IMR-90 (cell line): ENCODE measurements around the gene PLCH1. TPM values are rescaled to one million over a fixed set of nuclear protein-coding genes. Genes with fewer than 3 reads are reported as not detected.

ENCODE experiments used
- ATAC-seq: fragments of 200-7000 bp; cut with Tn5 transposase; 2 replicates; pipeline ENCODE4 v1.9.1; 2020; ENCODE audit warnings: low read depth, mild to moderate bottlenecking, moderate library complexity
- BruUV-seq: library from RNA; stranded (reverse); fragments of 400-500 nt; replicated peaks from 2 replicates; lab custom pipeline; 2021; lab: Mats Ljungman, UMichigan
- CTCF ChIA-PET: fragments of 300-600 bp; formaldehyde crosslinking; extraction: SDS; loops from one replicate; lab custom pipeline; 2021; ENCODE audit warnings: antibody characterized with exemption; lab: Yijun Ruan, JAX
- POLR2A ChIA-PET: fragments of 300-600 bp; sonication (Branson Sonifier 250); formaldehyde crosslinking; loops from one replicate; lab custom pipeline; 2022; ENCODE audit warnings: antibody characterized with exemption; ENCODE audit not compliant: unreplicated experiment; lab: Charles Lee
- DNase-seq: peaks from one replicate; pipeline ENCODE4 v3.0.0; 2013
- H2AFZ ChIP-seq: replicated peaks from 2 replicates; pipeline ENCODE3; 2013; ENCODE audit warnings: low read length, mild to moderate bottlenecking; ENCODE audit not compliant: poor library complexity
- H2AK5ac ChIP-seq: 2 replicates; pipeline ENCODE4 v1.6.1; 2013; ENCODE audit warnings: low read depth, low read length, inconsistent platforms
- H2AK9ac ChIP-seq: replicated peaks from 2 replicates; pipeline ENCODE3; 2013; ENCODE audit warnings: mild to moderate bottlenecking, low read depth, low read length, moderate library complexity; ENCODE audit not compliant: poor library complexity
- H2BK120ac ChIP-seq: 2 replicates; pipeline ENCODE4 v1.6.1; 2013; ENCODE audit warnings: low read depth, low read length, inconsistent platforms
- H2BK15ac ChIP-seq: 3 replicates; pipeline ENCODE4 v1.6.1; 2013; ENCODE audit warnings: low read depth, low read length, inconsistent platforms
- H2BK20ac ChIP-seq: 2 replicates; pipeline ENCODE4 v1.6.1; 2013; ENCODE audit warnings: low read depth, mild to moderate bottlenecking, inconsistent platforms, low read length, moderate library complexity
- H2BK5ac ChIP-seq: 2 replicates; pipeline ENCODE4 v1.6.1; 2013; ENCODE audit warnings: mild to moderate bottlenecking, low read depth, low read length, inconsistent platforms; ENCODE audit not compliant: poor library complexity, severe bottlenecking
- H3K14ac ChIP-seq: replicated peaks from 2 replicates; pipeline ENCODE4 v1.6.1; 2013; ENCODE audit warnings: low read depth, low read length, inconsistent platforms
- H3K18ac ChIP-seq: 2 replicates; pipeline ENCODE4 v1.6.1; 2013; ENCODE audit warnings: low read depth, low read length, control low read depth
- H3K23ac ChIP-seq: 2 replicates; pipeline ENCODE4 v1.6.1; 2013; ENCODE audit warnings: low read depth, low read length, inconsistent platforms
- H3K27ac ChIP-seq: 2 replicates; pipeline ENCODE4 v1.5.1; 2013; ENCODE audit warnings: mild to moderate bottlenecking, control low read depth, low read length; ENCODE audit not compliant: insufficient read depth
- H3K27me3 ChIP-seq: 2 replicates; pipeline ENCODE4 v1.6.1; 2013; ENCODE audit warnings: low read length; ENCODE audit not compliant: control insufficient read depth, insufficient read depth
- H3K36me3 ChIP-seq: 2 replicates; pipeline ENCODE4 v1.6.1; 2013; ENCODE audit warnings: low read length, mixed read lengths; ENCODE audit not compliant: control insufficient read depth, insufficient read depth
- H3K4ac ChIP-seq: 2 replicates; pipeline ENCODE4 v1.6.1; 2013; ENCODE audit warnings: low read depth, low read length, inconsistent platforms
- H3K4me1 ChIP-seq: 2 replicates; pipeline ENCODE4 v1.6.1; 2013; ENCODE audit warnings: low read length, mixed read lengths; ENCODE audit not compliant: control insufficient read depth, insufficient read depth
- H3K4me2 ChIP-seq: 2 replicates; pipeline ENCODE4 v1.6.1; 2013; ENCODE audit warnings: low read depth, mild to moderate bottlenecking, control low read depth, low read length, moderate library complexity
- H3K4me3 ChIP-seq: 2 replicates; pipeline ENCODE4 v1.5.1; 2013; ENCODE audit warnings: low read depth, mild to moderate bottlenecking, control low read depth, low read length, moderate library complexity; ENCODE audit not compliant: insufficient read depth
- H3K56ac ChIP-seq: 2 replicates; pipeline ENCODE4 v1.6.1; 2013; ENCODE audit warnings: low read length, inconsistent platforms; ENCODE audit not compliant: insufficient read depth; ENCODE audit errors: extremely low read depth
- H3K79me1 ChIP-seq, 2 experiments: 2 replicates each; pipeline ENCODE4 v1.6.1; 2013; ENCODE audit warnings: low read length in 2 of 2, inconsistent platforms in 1 of 2, low read depth in 1 of 2
- H3K9ac ChIP-seq: 2 replicates; pipeline ENCODE4 v1.6.1; 2013; ENCODE audit warnings: low read depth, low read length, control low read depth
- H3K9me1 ChIP-seq: 2 replicates; pipeline ENCODE4 v1.6.1; 2013; ENCODE audit warnings: low read length, inconsistent platforms; ENCODE audit not compliant: insufficient read depth
- H3K9me3 ChIP-seq: 2 replicates; pipeline ENCODE4 v1.6.1; 2013; ENCODE audit warnings: low read length; ENCODE audit not compliant: control insufficient read depth, insufficient read depth
- H4K20me1 ChIP-seq: 2 replicates; pipeline ENCODE4 v1.6.1; 2013; ENCODE audit warnings: low read length, inconsistent platforms; ENCODE audit not compliant: insufficient read depth
- H4K5ac ChIP-seq: 2 replicates; pipeline ENCODE4 v1.6.1; 2013; ENCODE audit warnings: mild to moderate bottlenecking, low read depth, low read length, control low read depth
- H4K8ac ChIP-seq, 2 experiments: 2 replicates each; pipeline ENCODE4 v1.6.1; 2013; ENCODE audit warnings: low read depth in 2 of 2, low read length in 2 of 2, control low read depth in 1 of 2, inconsistent platforms in 1 of 2
- H4K91ac ChIP-seq: 2 replicates; pipeline ENCODE4 v1.6.1; 2013; ENCODE audit warnings: low read depth, low read length, inconsistent platforms; ENCODE audit not compliant: insufficient read depth
- CEBPB ChIP-seq: IDR thresholded peaks from 2 replicates; pipeline ENCODE4 v1.6.1; 2012; ENCODE audit warnings: low read depth, low read length, improper control_type of control experiment
- ELK1 ChIP-seq: fragments of 150-350 bp; IDR thresholded peaks from 2 replicates; pipeline ENCODE4 v1.6.1; 2016; ENCODE audit warnings: low read depth, mild to moderate bottlenecking, low read length, moderate library complexity, borderline replicate concordance
- RAD21 ChIP-seq: IDR thresholded peaks from 2 replicates; pipeline ENCODE4 v1.6.1; 2012; ENCODE audit warnings: low read length, improper control_type of control experiment
- dilution Hi-C: fragments of 300-500 bp; cut with HindIII; formaldehyde crosslinking; loops from one replicate; pipeline ENCODE4 v1.14.3; 2018; ENCODE audit warnings: low sequenced_read_pairs; ENCODE audit not compliant: unreplicated experiment
- in situ Hi-C: fragments of 300-500 bp; cut with MboI; formaldehyde crosslinking; loops from 3 replicates; pipeline ENCODE4 v1.14.3; 2019; ENCODE audit warnings: low sequenced_read_pairs, inconsistent platforms, mixed read lengths
- intact Hi-C: fragments of 100-400 bp; cut with micrococcal nuclease; formaldehyde crosslinking; loops from 2 replicates; pipeline ENCODE4 v1.10.0; 2022
- polyA plus RNA-seq, 3 experiments: library from polyadenylated mRNA; depleted of rRNA; stranded (reverse); fragments of >200 nt; gene quantifications; 2 replicates each; pipeline ENCODE4 v1.2.3, GENCODE V29; 2012; ENCODE audit warnings: low replicate concordance in 1 of 3
- total RNA-seq: library from RNA; depleted of rRNA; stranded (reverse); fragments of >200 nt; gene quantifications from 2 replicates; pipeline ENCODE4 v1.2.3, GENCODE V29; 2012

The PLCH1 gene
- total and polyA plus RNA-seq, 2 of the 4 experiments (the other 2 are of a cell fraction) = not detected

GRCh38 chr3:155496206-155496605 is 248.7 kb downstream of the PLCH1 start:
- no peak overlapping the region for H3K56ac ChIP-seq
- no peak overlapping the region for H3K23ac ChIP-seq
- H3K4me1 ChIP-seq = no peaks in the 10 kb centered on the region
- H3K79me1 ChIP-seq = no peaks in the 10 kb centered on the region
- dilution Hi-C loops = no loop called here
- H3K4ac ChIP-seq = no peak overlapping the region
- H3K9me1 ChIP-seq = no peaks in the 10 kb centered on the region
- H3K18ac ChIP-seq = no peak overlapping the region
- no peak overlapping the region for H2BK5ac ChIP-seq
- no peaks in the 10 kb centered on the region for H3K9me3 ChIP-seq
- H3K27ac ChIP-seq = no peak overlapping the region
- H2AFZ ChIP-seq = no peak overlapping the region
- no peak overlapping the region for H3K4me2 ChIP-seq
- H4K5ac ChIP-seq = no peak overlapping the region
- no peaks in the 10 kb centered on the region for H4K20me1 ChIP-seq
- BruUV-seq = no TSS peak
- H2AK5ac ChIP-seq = no peak overlapping the region
- ChIA-PET POLR2A (no interaction called here), CTCF (no interaction called here)
- no peak overlapping the region for H2BK120ac ChIP-seq
- in situ Hi-C loops = no loop called here
- TF ChIP-seq CEBPB = no peak
- no peak for TF ChIP-seq RAD21
- TF ChIP-seq ELK1 = no peak
- no peak overlapping the region for H4K91ac ChIP-seq
- H2BK15ac ChIP-seq = no peak overlapping the region
- DNase-seq = no peak
- no peaks in the 10 kb centered on the region for H3K27me3 ChIP-seq
- H3K14ac ChIP-seq = no peak overlapping the region
- H3K4me3 ChIP-seq = no peak overlapping the region
- no peak overlapping the region for H2AK9ac ChIP-seq
- no peak overlapping the region for H4K8ac ChIP-seq
- intact Hi-C loops = no loop called here
- ATAC-seq = no peak
- H2BK20ac ChIP-seq = no peak overlapping the region
- no peak overlapping the region for H3K9ac ChIP-seq
- no peaks in the 10 kb centered on the region for H3K36me3 ChIP-seq
